Measurements from ENCODE around the gene NHSL2.

Gene NHSL2

DNA sequence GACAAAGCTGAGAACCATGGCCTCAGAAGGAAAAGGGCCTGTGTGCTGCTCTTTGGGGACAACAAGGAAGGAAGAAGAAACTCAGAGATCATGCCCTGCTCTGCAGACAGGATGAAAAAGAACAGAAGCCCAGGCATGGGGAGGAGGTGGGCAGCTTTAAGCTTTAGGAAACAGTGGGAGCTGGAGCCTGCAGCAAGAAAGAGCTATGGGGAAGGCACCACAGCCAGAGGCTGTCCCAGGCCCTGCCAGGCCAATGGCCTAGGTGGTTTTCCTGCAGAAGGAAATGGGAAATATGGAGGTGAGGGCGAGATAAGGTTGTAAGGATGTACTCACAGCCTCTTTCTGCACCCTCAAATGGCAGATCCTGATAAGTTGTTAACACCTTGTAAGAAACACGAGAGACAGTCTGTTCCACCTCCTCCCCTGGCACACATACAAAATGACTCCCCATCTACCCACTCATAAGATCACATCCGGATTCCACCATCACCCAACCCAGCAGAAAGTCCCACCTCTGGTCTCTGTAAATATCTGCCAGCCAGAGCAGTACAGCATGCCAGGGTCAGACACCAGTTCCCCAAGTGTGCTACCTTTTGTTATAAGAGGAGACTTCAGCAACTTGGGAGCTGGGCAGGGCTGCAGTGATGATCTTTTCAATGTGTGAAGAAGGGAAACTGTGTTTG is 115.8 kb downstream of the NHSL2 start:
- H3K27me3 ChIP-seq (ENCODE audit: insufficient read depth, low read depth): no peaks in the 10 kb centered on the region
- no peak overlapping the region for H3K4me3 ChIP-seq (IDR thresholded peaks at IDR 0.05; ENCODE audit: insufficient read depth, low read depth, low read length)
- no peak overlapping the region for H3K9ac ChIP-seq
- H3K4me1 ChIP-seq (ENCODE audit: low read depth, poor library complexity, severe bottlenecking): no peaks in the 10 kb centered on the region
- H3K4me2 ChIP-seq: no peak overlapping the region
- no peaks in the 10 kb centered on the region for H4K20me1 ChIP-seq (ENCODE audit: insufficient read depth)
- no peak overlapping the region for H2AFZ ChIP-seq (ENCODE audit: low read depth)
- no peaks in the 10 kb centered on the region for H3K79me2 ChIP-seq (ENCODE audit: insufficient read depth, low read depth)
- no peaks in the 10 kb centered on the region for H3K36me3 ChIP-seq (ENCODE audit: insufficient read depth)
- TF ChIP-seq, protein P1, sequence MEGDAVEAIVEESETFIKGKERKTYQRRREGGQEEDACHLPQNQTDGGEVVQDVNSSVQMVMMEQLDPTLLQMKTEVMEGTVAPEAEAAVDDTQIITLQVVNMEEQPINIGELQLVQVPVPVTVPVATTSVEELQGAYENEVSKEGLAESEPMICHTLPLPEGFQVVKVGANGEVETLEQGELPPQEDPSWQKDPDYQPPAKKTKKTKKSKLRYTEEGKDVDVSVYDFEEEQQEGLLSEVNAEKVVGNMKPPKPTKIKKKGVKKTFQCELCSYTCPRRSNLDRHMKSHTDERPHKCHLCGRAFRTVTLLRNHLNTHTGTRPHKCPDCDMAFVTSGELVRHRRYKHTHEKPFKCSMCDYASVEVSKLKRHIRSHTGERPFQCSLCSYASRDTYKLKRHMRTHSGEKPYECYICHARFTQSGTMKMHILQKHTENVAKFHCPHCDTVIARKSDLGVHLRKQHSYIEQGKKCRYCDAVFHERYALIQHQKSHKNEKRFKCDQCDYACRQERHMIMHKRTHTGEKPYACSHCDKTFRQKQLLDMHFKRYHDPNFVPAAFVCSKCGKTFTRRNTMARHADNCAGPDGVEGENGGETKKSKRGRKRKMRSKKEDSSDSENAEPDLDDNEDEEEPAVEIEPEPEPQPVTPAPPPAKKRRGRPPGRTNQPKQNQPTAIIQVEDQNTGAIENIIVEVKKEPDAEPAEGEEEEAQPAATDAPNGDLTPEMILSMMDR (conservative IDR thresholded peaks at IDR 0.05; ENCODE audit: low read depth, low read length): no peak
- H3K27ac ChIP-seq: no peak overlapping the region

GRCh38 chrX:72027024-72027913 is 116.6 kb downstream of the NHSL2 start:
- Histone ChIP-seq H3K79me2 (ENCODE audit: insufficient read depth, low read depth) (no peaks in the 10 kb centered on the region), H3K27me3 (ENCODE audit: insufficient read depth, low read depth) (no peaks in the 10 kb centered on the region), H3K4me3 (IDR thresholded peaks at IDR 0.05; ENCODE audit: insufficient read depth, low read depth, low read length) (no peak overlapping the region), H3K9ac (no peak overlapping the region), H4K20me1 (ENCODE audit: insufficient read depth) (no peaks in the 10 kb centered on the region), H3K4me2 (no peak overlapping the region), H3K4me1 (ENCODE audit: low read depth, poor library complexity, severe bottlenecking) (no peaks in the 10 kb centered on the region), H3K36me3 (ENCODE audit: insufficient read depth) (no peaks in the 10 kb centered on the region), H3K27ac (no peak overlapping the region), H2AFZ (ENCODE audit: low read depth) (no peak overlapping the region)
- TF ChIP-seq, protein P1 (conservative IDR thresholded peaks at IDR 0.05; ENCODE audit: low read depth, low read length): no peak

- Histone ChIP-seq H3K36me3 (ENCODE audit: insufficient read depth) (no peaks in the 10 kb centered on the region), H3K27me3 (ENCODE audit: insufficient read depth, low read depth) (no peaks in the 10 kb centered on the region), H3K4me1 (ENCODE audit: low read depth, poor library complexity, severe bottlenecking) (no peaks in the 10 kb centered on the region), H3K4me3 (IDR thresholded peaks at IDR 0.05; ENCODE audit: insufficient read depth, low read depth, low read length) (no peak overlapping the region), H3K4me2 (no peak overlapping the region), H3K9ac (no peak overlapping the region), H2AFZ (ENCODE audit: low read depth) (no peak overlapping the region), H3K79me2 (ENCODE audit: insufficient read depth, low read depth) (no peaks in the 10 kb centered on the region), H3K27ac (no peak overlapping the region), H4K20me1 (ENCODE audit: insufficient read depth) (no peaks in the 10 kb centered on the region)
- TF ChIP-seq, protein P1 (conservative IDR thresholded peaks at IDR 0.05; ENCODE audit: low read depth, low read length): no peak
These were observed 117.3 kb downstream of the NHSL2 start for GRCh38 chrX:72027914-72028307.

DNA sequence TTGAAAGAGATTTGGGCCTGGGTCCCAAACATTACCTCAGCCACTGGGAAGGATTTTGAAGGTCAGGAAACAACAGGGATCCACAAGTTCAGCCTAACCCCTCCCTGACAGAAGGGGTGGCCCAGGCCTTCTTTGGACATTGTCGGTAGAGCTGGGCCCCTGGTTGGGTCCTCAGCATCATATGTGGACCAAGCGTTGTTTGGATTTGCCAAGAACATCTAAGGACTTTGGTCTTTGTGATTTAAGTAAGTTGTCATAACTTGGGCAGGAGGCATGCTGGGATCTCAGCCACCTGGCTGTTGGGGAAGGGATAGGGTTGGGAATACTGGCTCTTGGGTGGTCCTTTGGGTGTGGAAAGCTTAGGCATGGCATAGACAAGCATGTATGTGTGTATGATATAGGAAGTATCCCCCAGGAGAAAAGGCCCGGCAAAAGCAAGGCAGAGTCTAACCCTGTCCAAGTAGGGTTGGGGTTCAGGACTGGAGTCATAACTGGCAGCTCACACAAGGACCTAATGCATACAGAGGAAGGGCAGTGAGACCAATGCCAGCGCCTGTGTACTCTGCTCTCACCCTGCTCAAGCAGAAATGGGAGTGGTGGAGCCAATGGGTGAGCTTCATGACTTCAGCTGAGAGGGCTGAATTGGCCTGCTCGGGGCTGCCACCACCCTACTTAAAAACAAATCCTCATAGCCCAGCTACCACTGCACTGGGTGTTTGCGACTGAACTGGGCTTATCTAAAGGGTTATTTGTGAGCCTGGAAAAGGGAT is 118.2 kb downstream of the NHSL2 start:
- Histone ChIP-seq H3K27ac (no peak overlapping the region), H3K79me2 (ENCODE audit: insufficient read depth, low read depth) (no peaks in the 10 kb centered on the region), H3K4me1 (ENCODE audit: low read depth, poor library complexity, severe bottlenecking) (no peaks in the 10 kb centered on the region), H3K4me2 (no peak overlapping the region), H4K20me1 (ENCODE audit: insufficient read depth) (no peaks in the 10 kb centered on the region), H3K9ac (no peak overlapping the region), H3K36me3 (ENCODE audit: insufficient read depth) (no peaks in the 10 kb centered on the region), H2AFZ (ENCODE audit: low read depth) (no peak overlapping the region), H3K4me3 (IDR thresholded peaks at IDR 0.05; ENCODE audit: insufficient read depth, low read depth, low read length) (no peak overlapping the region), H3K27me3 (ENCODE audit: insufficient read depth, low read depth) (no peaks in the 10 kb centered on the region)
- TF ChIP-seq, protein P1 (conservative IDR thresholded peaks at IDR 0.05; ENCODE audit: low read depth, low read length): no peak

All from KMS-11 (cell line).